CD14-positive monocyte (primary cell): ENCODE data around the gene MUC7. TPM values are rescaled to one million over a fixed set of nuclear protein-coding genes. Genes with fewer than 3 reads are reported as not detected.

ENCODE experiments used
- DNase-seq, 3 donors: peaks; one replicate each; pipeline ENCODE4 v3.0.0-alpha.2; 2011 to 2022
- H2AFZ ChIP-seq: 2 replicates; pipeline ENCODE4 v1.6.0; 2012; ENCODE audit warnings: mild to moderate bottlenecking, low read depth, low read length, inconsistent platforms; ENCODE audit not compliant: insufficient read depth, poor library complexity, severe bottlenecking
- H3K27ac ChIP-seq, 2 donors: 1 replicate in 1 of 2; 2 replicates in 1 of 2; pipeline ENCODE4 v1.5.1; 2012 to 2013; ENCODE audit warnings: low read length in 2 of 2, control low read depth in 1 of 2, inconsistent platforms in 1 of 2, low read depth in 1 of 2, mild to moderate bottlenecking in 1 of 2
- H3K27me3 ChIP-seq, 2 donors: one replicate each; pipeline versions ENCODE4 v1.6.0 to v1.6.1; 2011 to 2013; ENCODE audit warnings: low read length in 2 of 2; ENCODE audit not compliant: control insufficient read depth in 2 of 2, insufficient read depth in 2 of 2
- H3K36me3 ChIP-seq, 2 donors: replicated peaks in 1 of 2; 1 replicate in 1 of 2; 2 replicates in 1 of 2; pipeline versions ENCODE4 v1.5.1 to v1.6.1; 2012 to 2013; ENCODE audit warnings: low read length in 2 of 2, control low read depth in 1 of 2, inconsistent platforms in 1 of 2, mild to moderate bottlenecking in 1 of 2; ENCODE audit not compliant: insufficient read depth in 2 of 2, control insufficient read depth in 1 of 2
- H3K4me1 ChIP-seq, 2 donors: 1 replicate in 1 of 2; 2 replicates in 1 of 2; pipeline versions ENCODE4 v1.5.1 to v1.6.1; 2012 to 2013; ENCODE audit warnings: low read length in 2 of 2, control low read depth in 1 of 2, inconsistent platforms in 1 of 2, mild to moderate bottlenecking in 1 of 2, moderate library complexity in 1 of 2; ENCODE audit not compliant: insufficient read depth in 2 of 2, control insufficient read depth in 1 of 2
- H3K4me2 ChIP-seq: replicated peaks from 2 replicates; pipeline ENCODE3; 2012; ENCODE audit warnings: low read length, moderate library complexity, mild to moderate bottlenecking; ENCODE audit not compliant: poor library complexity, severe bottlenecking; ENCODE audit errors: extremely low read depth
- H3K4me3 ChIP-seq, 3 experiments: fragments of 200-600 bp in 1 of 3; sonication (generic) in 1 of 3; replicated peaks in 1 of 3; 1 replicate in 2 of 3; 2 replicates in 1 of 3; pipeline ENCODE4 v1.5.1; 2011 to 2013; ENCODE audit warnings: low read length in 3 of 3, mild to moderate bottlenecking in 3 of 3, control low read depth in 2 of 3, low read depth in 2 of 3, inconsistent platforms in 1 of 3, moderate library complexity in 1 of 3
- H3K79me2 ChIP-seq: 2 replicates; pipeline ENCODE4 v1.6.0; 2012; ENCODE audit warnings: mild to moderate bottlenecking, control low read depth, inconsistent platforms, low read length, moderate library complexity; ENCODE audit not compliant: insufficient read depth
- H3K9ac ChIP-seq: 2 replicates; pipeline ENCODE4 v1.6.0; 2017; ENCODE audit warnings: low read length, mild to moderate bottlenecking; ENCODE audit not compliant: insufficient read depth, poor library complexity, severe bottlenecking
- H3K9me3 ChIP-seq, 2 donors: replicated peaks in 1 of 2; 1 replicate in 1 of 2; 2 replicates in 1 of 2; pipeline versions ENCODE4 v1.5.1 to v1.6.1; 2012 to 2013; ENCODE audit warnings: low read length in 2 of 2, control low read depth in 1 of 2; ENCODE audit not compliant: control insufficient read depth in 1 of 2, insufficient read depth in 1 of 2
- H4K20me1 ChIP-seq: 2 replicates; pipeline ENCODE4 v1.6.0; 2012; ENCODE audit warnings: mild to moderate bottlenecking, low read length, control low read depth, moderate library complexity; ENCODE audit not compliant: insufficient read depth
- H3K27ac Mint-ChIP-seq, 7 donors: one replicate each; pipeline ENCODE4 v1.8.0; 2020; ENCODE audit warnings: mild to moderate bottlenecking in 7 of 7, mixed read lengths in 7 of 7, moderate library complexity in 6 of 7, inconsistent platforms in 2 of 7
- H3K27me3 Mint-ChIP-seq, 3 donors: one replicate each; pipeline ENCODE4 v1.8.0; 2021 to 2022; ENCODE audit warnings: low read depth in 3 of 3, mild to moderate bottlenecking in 3 of 3, mixed read lengths in 3 of 3, moderate library complexity in 3 of 3, inconsistent platforms in 1 of 3
- H3K36me3 Mint-ChIP-seq, 2 donors: one replicate each; pipeline ENCODE4 v1.8.0; 2020; ENCODE audit warnings: mixed read lengths in 2 of 2, inconsistent platforms in 1 of 2, mild to moderate bottlenecking in 1 of 2
- H3K4me1 Mint-ChIP-seq: one replicate; pipeline ENCODE4 v1.8.0; 2020; ENCODE audit warnings: mild to moderate bottlenecking, mixed read lengths
- H3K4me3 Mint-ChIP-seq, 2 donors: one replicate each; pipeline ENCODE4 v1.8.0; 2020; ENCODE audit warnings: mild to moderate bottlenecking in 2 of 2, mixed read lengths in 2 of 2, moderate library complexity in 1 of 2
- H3K9me3 Mint-ChIP-seq, 7 donors: one replicate each; pipeline ENCODE4 v1.8.0; 2020 to 2022; ENCODE audit warnings: mixed read lengths in 7 of 7, mild to moderate bottlenecking in 6 of 7, moderate library complexity in 6 of 7, inconsistent platforms in 2 of 7
- WGBS: methylation state at CpG from one replicate; pipeline ENCODE4 v1.1.5; 2013; ENCODE audit warnings: missing lambda C conversion rate; ENCODE audit not compliant: insufficient coverage; 5-methylcytosine and 5-hydroxymethylcytosine counted together
- intact Hi-C, 2 donors: fragments of 100-400 bp; cut with micrococcal nuclease; formaldehyde crosslinking; loops; one replicate each; pipeline versions ENCODE4 v1.15.0 to v1.15.1; 2023
- polyA plus RNA-seq, 3 donors: library from polyadenylated mRNA; depleted of rRNA in 1 of 3; unstranded in 2 of 3; stranded (reverse) in 1 of 3; fragments of 300-500 nt in 2 of 3; fragments of >200 nt in 1 of 3; fragmentation: Illumina TruSeq in 2 of 3; gene quantifications; 1 replicate in 2 of 3; 2 replicates in 1 of 3; pipeline ENCODE4 v1.2.3, GENCODE V29; 2012 to 2021
- TF ChIP-seq, protein P1 (sequence below): fragments of 200-600 bp; IDR thresholded peaks from one replicate; pipeline ENCODE4 v1.8.0; 2022; ENCODE audit warnings: antibody characterized with exemption, mild to moderate bottlenecking

The MUC7 gene
- polyA plus RNA-seq, 3 donors = not detected

DNA sequence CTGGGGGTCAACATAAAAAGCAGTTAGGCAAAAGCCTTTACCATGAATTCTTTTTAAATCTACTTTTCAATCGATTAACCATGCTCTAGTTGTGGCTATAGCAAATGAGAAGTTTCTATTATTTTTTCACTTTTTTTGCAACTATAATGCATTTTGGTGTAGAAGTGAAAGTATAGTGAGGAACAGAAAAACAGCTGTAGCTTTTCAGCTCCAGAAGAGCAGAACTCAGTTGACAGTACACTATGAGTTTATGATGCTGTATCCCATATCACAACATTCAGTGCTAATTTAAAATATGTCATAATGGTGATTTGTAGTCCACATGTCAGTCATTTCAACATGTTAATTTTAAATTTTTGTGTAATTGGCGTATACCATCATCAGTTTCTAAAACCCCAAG, 8.7 kb upstream of the MUC7 start:
- H3K4me3 ChIP-seq = no peak overlapping the region
- no peak overlapping the region for H2AFZ ChIP-seq
- no peaks in the 10 kb centered on the region for H3K27me3 ChIP-seq
- H3K36me3 ChIP-seq = no peaks in the 10 kb centered on the region
- no peak overlapping the region for H3K4me3 Mint-ChIP-seq
- TF ChIP-seq, protein P1, sequence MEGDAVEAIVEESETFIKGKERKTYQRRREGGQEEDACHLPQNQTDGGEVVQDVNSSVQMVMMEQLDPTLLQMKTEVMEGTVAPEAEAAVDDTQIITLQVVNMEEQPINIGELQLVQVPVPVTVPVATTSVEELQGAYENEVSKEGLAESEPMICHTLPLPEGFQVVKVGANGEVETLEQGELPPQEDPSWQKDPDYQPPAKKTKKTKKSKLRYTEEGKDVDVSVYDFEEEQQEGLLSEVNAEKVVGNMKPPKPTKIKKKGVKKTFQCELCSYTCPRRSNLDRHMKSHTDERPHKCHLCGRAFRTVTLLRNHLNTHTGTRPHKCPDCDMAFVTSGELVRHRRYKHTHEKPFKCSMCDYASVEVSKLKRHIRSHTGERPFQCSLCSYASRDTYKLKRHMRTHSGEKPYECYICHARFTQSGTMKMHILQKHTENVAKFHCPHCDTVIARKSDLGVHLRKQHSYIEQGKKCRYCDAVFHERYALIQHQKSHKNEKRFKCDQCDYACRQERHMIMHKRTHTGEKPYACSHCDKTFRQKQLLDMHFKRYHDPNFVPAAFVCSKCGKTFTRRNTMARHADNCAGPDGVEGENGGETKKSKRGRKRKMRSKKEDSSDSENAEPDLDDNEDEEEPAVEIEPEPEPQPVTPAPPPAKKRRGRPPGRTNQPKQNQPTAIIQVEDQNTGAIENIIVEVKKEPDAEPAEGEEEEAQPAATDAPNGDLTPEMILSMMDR = no peak
- H3K4me1 Mint-ChIP-seq = no peaks in the 10 kb centered on the region
- no peak for DNase-seq
- peaks cover 0 to 10% (median 4%) of the 10 kb centered on the region in 7 donors for H3K9me3 Mint-ChIP-seq
- no peaks in the 10 kb centered on the region for H3K79me2 ChIP-seq
- H4K20me1 ChIP-seq = no peaks in the 10 kb centered on the region
- H3K9ac ChIP-seq = no peak overlapping the region
- H3K4me1 ChIP-seq = no peaks in the 10 kb centered on the region
- WGBS = no CpG with 5 or more reads among the region's 2 CpGs
- no peak overlapping the region for H3K27ac Mint-ChIP-seq
- H3K27ac ChIP-seq = no peak overlapping the region
- no peak overlapping the region for H3K4me2 ChIP-seq
- H3K36me3 Mint-ChIP-seq = no peaks in the 10 kb centered on the region
- intact Hi-C loops = no loop called here
- peaks cover 0 to 7% of the 10 kb centered on the region in 2 donors for H3K9me3 ChIP-seq
- peaks cover 0 to 1% (median 0%) of the 10 kb centered on the region in 3 donors for H3K27me3 Mint-ChIP-seq

DNA sequence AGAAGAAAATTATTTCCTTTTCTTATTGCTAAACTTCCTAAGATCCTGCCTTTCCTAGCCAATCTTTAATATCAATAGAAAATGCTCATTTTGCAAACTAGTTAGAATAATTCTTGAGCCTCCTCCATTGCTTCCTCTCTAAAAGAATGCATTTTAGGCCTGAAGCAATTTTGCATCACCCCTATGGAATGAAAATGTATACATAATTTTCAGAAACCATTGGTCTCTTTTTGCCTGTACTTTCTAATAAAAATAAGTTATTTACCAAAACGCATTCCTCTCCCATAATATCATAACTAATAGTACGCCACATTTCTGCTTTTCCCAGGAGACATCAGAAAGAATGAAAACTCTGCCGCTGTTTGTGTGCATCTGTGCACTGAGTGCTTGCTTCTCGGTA, 1.7 kb downstream of the MUC7 start:
- Histone ChIP-seq H3K9ac (no peak overlapping the region), H4K20me1 (no peaks in the 10 kb centered on the region), H2AFZ (no peak overlapping the region), H3K9me3 (no peaks in the 10 kb centered on the region), H3K36me3 (no peaks in the 10 kb centered on the region), H3K4me2 (no peak overlapping the region), H3K4me1 (no peaks in the 10 kb centered on the region), H3K4me3 (no peak overlapping the region), H3K27me3 (no peaks in the 10 kb centered on the region), H3K27ac (no peak overlapping the region), H3K79me2 (no peaks in the 10 kb centered on the region)
- intact Hi-C loops = no loop called here
- no peaks in the 10 kb centered on the region for H3K36me3 Mint-ChIP-seq
- TF ChIP-seq, protein P1 = no peak
- no peak overlapping the region for H3K27ac Mint-ChIP-seq
- H3K9me3 Mint-ChIP-seq = peaks cover 0 to 6% (median 1%) of the 10 kb centered on the region in 7 donors
- H3K4me1 Mint-ChIP-seq = no peaks in the 10 kb centered on the region
- no peak for DNase-seq
- H3K4me3 Mint-ChIP-seq = no peak overlapping the region
- peaks cover 0 to 1% (median 0%) of the 10 kb centered on the region in 3 donors for H3K27me3 Mint-ChIP-seq
- 78% methylated on average over 4 of the region's 4 CpGs for WGBS
